ENCODE results near the gene SP100. TPM values are rescaled to one million over a fixed set of nuclear protein-coding genes. Genes with fewer than 3 reads are reported as not detected.

SP100 gene
- total and polyA plus RNA-seq, 11 donors: 32.6 to 133 (median 67.5) TPM

GRCh38 chr2:230455005-230455684, 39.1 kb downstream of the SP100 start:
- H3K4me3 ChIP-seq: no peak overlapping the region
- 92 to 97% (median 94%) methylated on average over 2 of the region's 2 CpGs for WGBS, 4 donors
- intact Hi-C loops (cut with DNase I): loop anchor here in 1 of 10 donors (10.0 kb wide), 1 partner anchor 230 kb away; the partner anchor contains the start of gene SP140
- peaks cover 0 to 98% (median 90%) of the 10 kb centered on the region in 9 donors for H3K36me3 ChIP-seq
- no peak for DNase-seq
- no peak overlapping the region for H3K27ac ChIP-seq
- no peak for ATAC-seq
- H3K27me3 ChIP-seq: no peaks in the 10 kb centered on the region
- no peak for TF ChIP-seq POLR2A (IDR thresholded peaks at IDR 0.05)
- TF ChIP-seq CTCF (IDR thresholded peaks at IDR 0.05): no peak
- peaks cover 0 to 36% (median 0%) of the 10 kb centered on the region in 12 donors for H3K4me1 ChIP-seq
- peaks cover 0 to 15% (median 0%) of the 10 kb centered on the region in 12 donors for H3K9me3 ChIP-seq

- Histone ChIP-seq H3K27me3 (no peaks in the 10 kb centered on the region), H3K27ac (peak overlapping the region in 1 of 12 donors; percentile 88), H3K4me3 (no peak overlapping the region), H3K9me3 (peaks cover 0 to 15% (median 0%) of the 10 kb centered on the region in 12 donors), H3K4me1 (peaks cover 0 to 36% (median 0%) of the 10 kb centered on the region in 12 donors), H3K36me3 (peaks cover 0 to 95% (median 84%) of the 10 kb centered on the region in 9 donors)
- WGBS, 4 donors: 73 to 84% (median 80%) methylated on average over 3 to 4 of the region's 4 CpGs
- ATAC-seq (peak in 3 of 4 donors; percentile 36 to 84 (median 80)), DNase-seq (peak in 1 of 5 donors; percentile 21)
- TF ChIP-seq CTCF (IDR thresholded peaks at IDR 0.05) (no peak), POLR2A (IDR thresholded peaks at IDR 0.05) (no peak)
- intact Hi-C loops (cut with DNase I): loop anchor here in 1 of 10 donors (10.0 kb wide), 1 partner anchor 232 kb away; the partner anchor contains the start of gene SP140
These were observed 41.2 kb downstream of the SP100 start for GRCh38 chr2:230457073-230457768.

- DNase-seq (no peak), ATAC-seq (no peak)
- TF ChIP-seq POLR2A (IDR thresholded peaks at IDR 0.05): no peak
- no peak for TF ChIP-seq CTCF (IDR thresholded peaks at IDR 0.05)
- Histone ChIP-seq H3K4me3 (no peak overlapping the region), H3K27ac (peak overlapping the region in 1 of 12 donors; percentile 88), H3K9me3 (peaks cover 0 to 15% (median 0%) of the 10 kb centered on the region in 12 donors), H3K36me3 (peaks cover 0 to 95% (median 85%) of the 10 kb centered on the region in 9 donors), H3K4me1 (peaks cover 0 to 36% (median 0%) of the 10 kb centered on the region in 12 donors), H3K27me3 (no peaks in the 10 kb centered on the region)
- intact Hi-C loops (cut with DNase I): loop anchor here in 1 of 10 donors (10.0 kb wide), 1 partner anchor 233 kb away; the partner anchor contains the start of gene SP140
These were observed 41.8 kb downstream of the SP100 start for GRCh38 chr2:230457793-230458192.

- Histone ChIP-seq H3K4me1 (peaks cover 0 to 35% (median 0%) of the 10 kb centered on the region in 12 donors), H3K27ac (peak overlapping the region in 1 of 12 donors; percentile 16), H3K36me3 (peaks cover 0 to 97% (median 92%) of the 10 kb centered on the region in 9 donors)
These were observed 43.2 kb downstream of the SP100 start for GRCh38 chr2:230459216-230459615.

More at GRCh38 chr2:230459216-230459615, 43.2 kb downstream of the SP100 start:
- intact Hi-C loops (cut with DNase I): loop anchor here in 1 of 10 donors (10.0 kb wide), 1 partner anchor 234 kb away; the partner anchor contains the start of gene SP140
- no peak overlapping the region for H3K4me3 ChIP-seq
- H3K9me3 ChIP-seq: peaks cover 0 to 15% (median 0%) of the 10 kb centered on the region in 12 donors
- no peaks in the 10 kb centered on the region for H3K27me3 ChIP-seq
- TF ChIP-seq CTCF (IDR thresholded peaks at IDR 0.05): no peak
- no peak for TF ChIP-seq POLR2A (IDR thresholded peaks at IDR 0.05)
- ATAC-seq (no peak), DNase-seq (no peak)
